NCI-H2029 (cell line): Measurements from ENCODE around the gene CD74.
"Not testable (repeated sequence)": the region's sequence is repeated elsewhere in the genome, so short reads cannot be mapped to it uniquely, and the experiment has no call there.

Source experiments
- DNase-seq: peaks from one replicate; lab custom pipeline; 2025; lab: John Stamatoyannopoulos, UW

CD74 gene

GRCh38 chr5:150441813-150442698 is 29.3 kb upstream of the CD74 start:
- no peak for DNase-seq

- no peak for DNase-seq
Measured at GRCh38 chr5:150440948-150441812, 28.5 kb upstream of the CD74 start.

GRCh38 chr5:150438873-150439546 is 26.3 kb upstream of the CD74 start:
- no peak for DNase-seq

GRCh38 chr5:150436141-150436680 is 23.5 kb upstream of the CD74 start:
- DNase-seq = peak; percentile 81

GRCh38 chr5:150434464-150434863 is 21.8 kb upstream of the CD74 start:
- DNase-seq = no peak

GRCh38 chr5:150431574-150431973 is 18.9 kb upstream of the CD74 start:
- no peak for DNase-seq

GRCh38 chr5:150431048-150431447 is 18.3 kb upstream of the CD74 start:
- no peak for DNase-seq

GRCh38 chr5:150429410-150429873 is 16.7 kb upstream of the CD74 start:
- DNase-seq = no peak

GRCh38 chr5:150428978-150429377 is 16.3 kb upstream of the CD74 start:
- no peak for DNase-seq

GRCh38 chr5:150428106-150428876 is 15.6 kb upstream of the CD74 start:
- no peak for DNase-seq

GRCh38 chr5:150426165-150426564 is 13.5 kb upstream of the CD74 start:
- not testable (repeated sequence) for DNase-seq

GRCh38 chr5:150422758-150423157 is 10.0 kb upstream of the CD74 start:
- DNase-seq = no peak

GRCh38 chr5:150422075-150422474 is 9.4 kb upstream of the CD74 start:
- DNase-seq = no peak

- no peak for DNase-seq
Measured at GRCh38 chr5:150419630-150420270, 7.0 kb upstream of the CD74 start.

GRCh38 chr5:150413902-150414790 is 1.4 kb upstream of the CD74 start:
- not testable (repeated sequence) for DNase-seq

- DNase-seq = no peak
Measured at GRCh38 chr5:150413176-150413901, 629 bp upstream of the CD74 start.

- DNase-seq = no peak
Measured at GRCh38 chr5:150411245-150411979, 1.3 kb downstream of the CD74 start.
